GM23248 (cell line): ENCODE data around the gene TDRD7. TPM values are rescaled to one million over a fixed set of nuclear protein-coding genes. Genes with fewer than 3 reads are reported as not detected.

Source experiments
- DNase-seq: peaks from one replicate; pipeline ENCODE4 v3.0.0-alpha.2; 2015
- H2AFZ ChIP-seq: fragments of 200-600 bp; sonication (generic); 2 replicates; pipeline ENCODE4 v1.6.1; 2016; ENCODE audit warnings: antibody characterized with exemption
- H3F3A ChIP-seq: fragments of 200-600 bp; sonication (generic); 2 replicates; pipeline ENCODE4 v1.6.1; 2016; ENCODE audit warnings: mild to moderate bottlenecking, antibody characterized with exemption, mixed run types; ENCODE audit not compliant: insufficient read depth
- H3K27ac ChIP-seq: fragments of 200-600 bp; sonication (generic); 2 replicates; pipeline ENCODE4 v1.5.1; 2016; ENCODE audit warnings: mild to moderate bottlenecking
- H3K27me3 ChIP-seq: fragments of 200-600 bp; sonication (generic); replicated peaks from 2 replicates; pipeline ENCODE4 v1.6.1; 2016; ENCODE audit warnings: mild to moderate bottlenecking; ENCODE audit not compliant: insufficient read depth
- H3K36me3 ChIP-seq: fragments of 200-600 bp; sonication (generic); 2 replicates; pipeline ENCODE4 v1.6.1; 2016; ENCODE audit warnings: low read depth, mild to moderate bottlenecking
- H3K4me1 ChIP-seq: fragments of 200-600 bp; sonication (generic); 2 replicates; pipeline ENCODE4 v1.6.1; 2016; ENCODE audit warnings: mild to moderate bottlenecking; ENCODE audit not compliant: insufficient read depth
- H3K4me2 ChIP-seq: fragments of 200-600 bp; sonication (generic); one replicate; pipeline ENCODE4 v1.6.1; 2016; ENCODE audit warnings: mild to moderate bottlenecking; ENCODE audit not compliant: unreplicated experiment
- H3K4me3 ChIP-seq: fragments of 200-600 bp; sonication (generic); 2 replicates; pipeline ENCODE4 v1.5.1; 2016; ENCODE audit warnings: mild to moderate bottlenecking
- H3K79me2 ChIP-seq: fragments of 200-600 bp; sonication (generic); 2 replicates; pipeline ENCODE4 v1.6.1; 2016; ENCODE audit warnings: mild to moderate bottlenecking; ENCODE audit not compliant: insufficient read depth
- H3K9ac ChIP-seq: fragments of 200-600 bp; sonication (generic); 2 replicates; pipeline ENCODE4 v1.6.1; 2016; ENCODE audit warnings: mild to moderate bottlenecking
- H3K9me2 ChIP-seq: fragments of 200-600 bp; sonication (generic); 2 replicates; pipeline ENCODE4 v1.6.1; 2016; ENCODE audit warnings: mixed run types, mild to moderate bottlenecking, moderate library complexity; ENCODE audit not compliant: insufficient read depth
- H3K9me3 ChIP-seq: fragments of 200-600 bp; sonication (generic); one replicate; pipeline ENCODE4 v1.6.1; 2017; ENCODE audit warnings: low read depth
- H4K20me1 ChIP-seq: fragments of 200-600 bp; sonication (generic); 2 replicates; pipeline ENCODE4 v1.6.0; 2016; ENCODE audit not compliant: insufficient read depth
- EZH2 ChIP-seq: fragments of 200-600 bp; sonication (generic); IDR thresholded peaks from 2 replicates; pipeline ENCODE4 v1.6.1; 2018; ENCODE audit warnings: antibody characterized with exemption, mild to moderate bottlenecking; ENCODE audit not compliant: insufficient read depth, poor library complexity, severe bottlenecking
- EZH2phosphoT487 ChIP-seq: fragments of 200-600 bp; sonication (generic); IDR thresholded peaks from 2 replicates; pipeline ENCODE4 v1.6.1; 2018; ENCODE audit warnings: antibody characterized with exemption, moderate library complexity, mild to moderate bottlenecking, low read depth; ENCODE audit not compliant: insufficient read depth
- WGBS, 2 experiments: methylation state at CpG; one replicate each; pipeline ENCODE4 v1.1.6; 2015 to 2017; ENCODE audit warnings: low lambda C conversion rate in 2 of 2, low coverage in 1 of 2; ENCODE audit errors: missing lambda C conversion rate in 2 of 2; 5-methylcytosine and 5-hydroxymethylcytosine counted together
- in situ Hi-C: fragments of 300-500 bp; cut with MboI; formaldehyde crosslinking; loops from 2 replicates; pipeline ENCODE4 v1.15.0; 2020
- polyA plus RNA-seq: library from polyadenylated mRNA; unstranded; fragments of >200 nt; fragmentation: Nextera tagmentation; extraction: Ambion mirVana; gene quantifications from 2 replicates; pipeline ENCODE4 v1.2.1, GENCODE V29; 2016
- total RNA-seq: library from RNA; depleted of rRNA; stranded (reverse); fragments of >200 nt; shearing (Covaris generic); gene quantifications from 2 replicates; pipeline ENCODE4 v1.2.3, GENCODE V29; 2014

Gene TDRD7
- total and polyA plus RNA-seq, 2 experiments from 2014 or later, result 4.9 to 6.6 TPM

GRCh38 chr9:97403746-97404316, 8.1 kb upstream of the TDRD7 start:
- WGBS, 2 experiments, result 47 to 50% methylated on average over 4 of the region's 4 CpGs
- in situ Hi-C loops, result no loop called here
- DNase-seq, result no peak

DNA sequence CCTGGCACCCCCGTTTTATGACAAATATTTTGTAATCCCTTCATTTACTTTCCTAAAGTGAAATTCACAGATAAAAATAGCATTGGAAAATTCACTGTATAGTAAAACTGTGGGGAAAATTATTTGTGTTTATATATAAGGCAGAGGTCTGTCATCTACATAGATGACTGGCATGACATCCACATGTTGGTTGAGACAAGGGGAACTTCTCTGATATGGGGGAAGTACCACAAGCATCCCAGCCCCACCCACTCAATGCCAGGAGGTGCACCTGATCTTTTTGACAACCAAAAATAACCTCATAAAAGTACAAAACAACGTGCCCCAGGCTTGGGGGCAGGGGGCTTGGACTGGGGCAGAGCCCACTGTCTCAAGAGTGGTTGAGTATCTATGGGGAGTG, 6.3 kb upstream of the TDRD7 start:
- WGBS, 2 experiments, result 0 to 6% methylated on average over 2 of the region's 2 CpGs
- H2AFZ ChIP-seq, result no peak overlapping the region
- H3K4me3 ChIP-seq, result no peak overlapping the region
- H3K9me3 ChIP-seq, result no peaks in the 10 kb centered on the region
- no peaks in the 10 kb centered on the region for H3K9me2 ChIP-seq
- H4K20me1 ChIP-seq, result no peaks in the 10 kb centered on the region
- no peak overlapping the region for H3K4me2 ChIP-seq
- no peaks in the 10 kb centered on the region for H3K79me2 ChIP-seq
- no peaks in the 10 kb centered on the region for H3K4me1 ChIP-seq
- H3K27ac ChIP-seq, result no peak overlapping the region
- peaks cover 40% of the 10 kb centered on the region for H3K27me3 ChIP-seq
- H3K9ac ChIP-seq, result no peak overlapping the region
- H3K36me3 ChIP-seq, result no peaks in the 10 kb centered on the region
- H3F3A ChIP-seq, result no peaks in the 10 kb centered on the region
- TF ChIP-seq EZH2, result no peak
- no peak for DNase-seq
- in situ Hi-C loops, result no loop called here

More at GRCh38 chr9:97403746-97404316, 8.1 kb upstream of the TDRD7 start:
- TF ChIP-seq EZH2, result no peak
- no peak for TF ChIP-seq EZH2phosphoT487
- H3K27ac ChIP-seq, result no peak overlapping the region
- H3K9me3 ChIP-seq, result no peaks in the 10 kb centered on the region
- H3K4me2 ChIP-seq, result no peak overlapping the region
- no peaks in the 10 kb centered on the region for H3K9me2 ChIP-seq
- H3K4me1 ChIP-seq, result no peaks in the 10 kb centered on the region
- H2AFZ ChIP-seq, result no peak overlapping the region
- no peaks in the 10 kb centered on the region for H3K79me2 ChIP-seq
- peaks cover 31% of the 10 kb centered on the region for H3K27me3 ChIP-seq
- H3K4me3 ChIP-seq, result no peak overlapping the region
- H3K36me3 ChIP-seq, result no peaks in the 10 kb centered on the region
- no peak overlapping the region for H3K9ac ChIP-seq
- no peaks in the 10 kb centered on the region for H4K20me1 ChIP-seq
- no peaks in the 10 kb centered on the region for H3F3A ChIP-seq

DNA sequence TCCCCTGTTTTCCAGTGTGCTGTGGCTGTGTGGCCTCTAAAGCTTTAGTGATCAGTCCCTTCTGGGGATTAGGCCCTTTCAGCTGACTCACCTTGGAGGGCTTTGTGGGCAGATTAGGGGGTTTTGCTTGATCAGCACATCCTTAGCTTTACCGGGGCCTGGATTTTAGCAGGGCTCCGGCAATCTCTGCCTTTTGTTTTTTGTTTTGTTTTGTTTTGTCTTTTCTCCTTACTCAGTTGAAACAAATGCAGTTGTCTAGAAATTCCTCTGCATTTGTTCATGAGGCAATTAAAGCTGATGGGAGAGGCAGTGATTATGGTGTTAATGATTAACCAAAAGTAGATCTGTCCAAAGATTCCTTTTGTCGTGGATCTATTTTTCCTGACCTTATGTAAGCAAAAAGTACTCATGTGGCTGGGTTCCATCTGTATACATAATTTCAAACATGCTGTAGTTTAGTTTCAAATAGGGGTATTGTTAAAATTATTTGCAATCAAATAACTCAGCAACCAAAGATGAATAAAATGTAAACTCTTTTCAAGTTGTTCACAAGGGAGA, 5.2 kb upstream of the TDRD7 start:
- Histone ChIP-seq H3F3A (no peaks in the 10 kb centered on the region), H3K4me2 (no peak overlapping the region), H3K9ac (no peak overlapping the region), H3K27ac (no peak overlapping the region), H3K9me3 (no peaks in the 10 kb centered on the region), H3K79me2 (no peaks in the 10 kb centered on the region), H3K4me1 (no peaks in the 10 kb centered on the region), H2AFZ (no peak overlapping the region), H3K9me2 (no peaks in the 10 kb centered on the region), H3K36me3 (no peaks in the 10 kb centered on the region), H3K4me3 (no peak overlapping the region), H4K20me1 (no peaks in the 10 kb centered on the region), H3K27me3 (peaks cover 40% of the 10 kb centered on the region)
- TF ChIP-seq EZH2phosphoT487 (no peak), EZH2 (no peak)
- DNase-seq, result no peak
- 75 to 81% methylated on average over 3 of the region's 3 CpGs for WGBS, 2 experiments
- in situ Hi-C loops, result no loop called here

- no peak for DNase-seq
- H3K36me3 ChIP-seq, result no peaks in the 10 kb centered on the region
- H3K9ac ChIP-seq, result no peak overlapping the region
- 65 to 67% methylated on average over 4 of the region's 4 CpGs for WGBS, 2 experiments
- no peak overlapping the region for H3K27ac ChIP-seq
- no peaks in the 10 kb centered on the region for H4K20me1 ChIP-seq
- no peak overlapping the region for H3K4me3 ChIP-seq
- in situ Hi-C loops, result no loop called here
- TF ChIP-seq EZH2phosphoT487 (no peak), EZH2 (no peak)
- no peaks in the 10 kb centered on the region for H3K9me3 ChIP-seq
- H2AFZ ChIP-seq, result no peak overlapping the region
- H3F3A ChIP-seq, result 0 out of 2 replicates have a peak, but pooled peaks cover 7% of the 10 kb centered on the region
- H3K9me2 ChIP-seq, result no peaks in the 10 kb centered on the region
- peaks cover 35% of the 10 kb centered on the region for H3K27me3 ChIP-seq
- H3K4me1 ChIP-seq, result no peaks in the 10 kb centered on the region
- H3K4me2 ChIP-seq, result no peak overlapping the region
- no peaks in the 10 kb centered on the region for H3K79me2 ChIP-seq
These were observed 3.3 kb upstream of the TDRD7 start for GRCh38 chr9:97408562-97408961.
